Gastroesophageal sphincter (tissue), 4 donors: ENCODE data around the gene P2RX4. TPM values are rescaled to one million over a fixed set of nuclear protein-coding genes. Genes with fewer than 3 reads are reported as not detected.
"Not testable (repeated sequence)": the region's sequence is repeated elsewhere in the genome, so short reads cannot be mapped to it uniquely, and the experiment has no call there.

Source experiments
- ATAC-seq: fragments of 150-250 bp; one replicate; pipeline ENCODE4 v1.9.1; 2016; ENCODE audit warnings: mild to moderate bottlenecking, moderate library complexity
- H3K27ac ChIP-seq, 4 donors: fragments of 200-600 bp; sonication (generic) in 3 of 4; 1 replicate in 3 of 4; 2 replicates in 1 of 4; pipeline ENCODE4 v1.5.1; 2016 to 2019
- H3K27me3 ChIP-seq: fragments of 200-600 bp; sonication (generic); one replicate; pipeline ENCODE4 v1.5.1; 2019
- H3K36me3 ChIP-seq, 2 donors: fragments of 200-600 bp; sonication (generic); one replicate each; pipeline ENCODE4 v1.5.1; 2019; ENCODE audit warnings: control low read depth in 1 of 2
- H3K4me1 ChIP-seq, 3 donors: fragments of 200-600 bp; sonication (generic); 1 replicate in 2 of 3; 2 replicates in 1 of 3; pipeline ENCODE4 v1.5.1; 2016 to 2019; ENCODE audit warnings: control low read depth in 2 of 3
- H3K4me3 ChIP-seq, 2 donors: fragments of 200-600 bp; sonication (generic); one replicate each; pipeline ENCODE4 v1.5.1; 2019; ENCODE audit warnings: mild to moderate bottlenecking in 1 of 2, moderate library complexity in 1 of 2
- H3K9me3 ChIP-seq, 3 donors: fragments of 200-600 bp; sonication (generic); one replicate each; pipeline ENCODE4 v1.5.1; 2017 to 2019; ENCODE audit warnings: control low read depth in 2 of 3
- EP300 ChIP-seq: sonication (generic); formaldehyde crosslinking; IDR thresholded peaks from one replicate; pipeline ENCODE4 v1.6.1; 2017; ENCODE audit warnings: antibody characterized with exemption, mild to moderate bottlenecking
- POLR2A ChIP-seq, 2 donors: fragments of 450-650 bp; IDR thresholded peaks; one replicate each; pipeline ENCODE4 v1.6.1; 2017; ENCODE audit warnings: antibody characterized with exemption in 2 of 2, mild to moderate bottlenecking in 2 of 2, moderate library complexity in 1 of 2
- POLR2AphosphoS5 ChIP-seq: sonication (generic); formaldehyde crosslinking; IDR thresholded peaks from one replicate; pipeline ENCODE4 v1.6.1; 2017; ENCODE audit warnings: antibody characterized with exemption
- WGBS, 2 donors: methylation state at CpG; one replicate each; pipeline ENCODE4 v1.1.5; 2018; ENCODE audit warnings: low coverage in 1 of 2; 5-methylcytosine and 5-hydroxymethylcytosine counted together
- total RNA-seq, 4 donors: library from RNA; depleted of rRNA; stranded (reverse); fragments of >200 nt; gene quantifications; one replicate each; pipeline ENCODE4 v1.1.0, GENCODE V29; 2016
- TF ChIP-seq, protein P1 (sequence below), 4 experiments: fragments of 200-600 bp in 2 of 4; fragments of 450-650 bp in 2 of 4; sonication (generic) in 1 of 4; IDR thresholded peaks; one replicate each; pipeline ENCODE4 v1.5.1; 2017 to 2019; ENCODE audit warnings: antibody characterized with exemption in 4 of 4, mild to moderate bottlenecking in 2 of 4, moderate library complexity in 2 of 4

The P2RX4 gene
- total RNA-seq, 4 donors from 2014 or later = 15.1 to 32.8 (median 31.0) TPM

DNA sequence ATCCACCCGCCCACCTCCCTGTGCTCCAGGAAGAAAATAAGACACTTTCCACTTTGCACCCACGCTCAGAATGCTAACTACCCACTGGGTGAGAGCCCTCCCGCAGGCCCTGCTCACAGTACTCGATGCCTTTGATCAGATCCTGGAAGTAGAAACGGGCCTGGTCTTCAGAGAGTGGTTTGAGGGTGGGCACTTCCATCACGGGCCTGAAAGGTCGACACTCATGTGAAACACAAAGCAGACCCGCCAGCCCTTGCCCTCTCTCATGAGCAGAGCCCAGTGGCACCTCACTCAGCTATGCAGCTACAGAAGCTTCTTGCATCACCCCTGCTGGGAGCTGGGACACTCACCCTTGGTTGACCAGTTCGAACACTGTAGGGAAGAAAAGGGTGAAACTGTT is 45.5 kb downstream of the P2RX4 start:
- ATAC-seq = no peak
- Histone ChIP-seq H3K4me3 (no peak overlapping the region), H3K9me3 (no peaks in the 10 kb centered on the region), H3K36me3 (peaks cover 0 to 97% of the 10 kb centered on the region in 2 donors), H3K27ac (no peak overlapping the region), H3K27me3 (no peaks in the 10 kb centered on the region), H3K4me1 (no peaks in the 10 kb centered on the region)
- TF ChIP-seq POLR2A (IDR thresholded peaks at IDR 0.05) (no peak), EP300 (no peak), POLR2AphosphoS5 (no peak)
- TF ChIP-seq, protein P1, sequence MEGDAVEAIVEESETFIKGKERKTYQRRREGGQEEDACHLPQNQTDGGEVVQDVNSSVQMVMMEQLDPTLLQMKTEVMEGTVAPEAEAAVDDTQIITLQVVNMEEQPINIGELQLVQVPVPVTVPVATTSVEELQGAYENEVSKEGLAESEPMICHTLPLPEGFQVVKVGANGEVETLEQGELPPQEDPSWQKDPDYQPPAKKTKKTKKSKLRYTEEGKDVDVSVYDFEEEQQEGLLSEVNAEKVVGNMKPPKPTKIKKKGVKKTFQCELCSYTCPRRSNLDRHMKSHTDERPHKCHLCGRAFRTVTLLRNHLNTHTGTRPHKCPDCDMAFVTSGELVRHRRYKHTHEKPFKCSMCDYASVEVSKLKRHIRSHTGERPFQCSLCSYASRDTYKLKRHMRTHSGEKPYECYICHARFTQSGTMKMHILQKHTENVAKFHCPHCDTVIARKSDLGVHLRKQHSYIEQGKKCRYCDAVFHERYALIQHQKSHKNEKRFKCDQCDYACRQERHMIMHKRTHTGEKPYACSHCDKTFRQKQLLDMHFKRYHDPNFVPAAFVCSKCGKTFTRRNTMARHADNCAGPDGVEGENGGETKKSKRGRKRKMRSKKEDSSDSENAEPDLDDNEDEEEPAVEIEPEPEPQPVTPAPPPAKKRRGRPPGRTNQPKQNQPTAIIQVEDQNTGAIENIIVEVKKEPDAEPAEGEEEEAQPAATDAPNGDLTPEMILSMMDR (IDR thresholded peaks at IDR 0.05) = no peak
- 100% methylated on average over 3 of the region's 9 CpGs; no CpG with 5 or more reads in 1 of the 2 donors for WGBS, 2 donors

DNA sequence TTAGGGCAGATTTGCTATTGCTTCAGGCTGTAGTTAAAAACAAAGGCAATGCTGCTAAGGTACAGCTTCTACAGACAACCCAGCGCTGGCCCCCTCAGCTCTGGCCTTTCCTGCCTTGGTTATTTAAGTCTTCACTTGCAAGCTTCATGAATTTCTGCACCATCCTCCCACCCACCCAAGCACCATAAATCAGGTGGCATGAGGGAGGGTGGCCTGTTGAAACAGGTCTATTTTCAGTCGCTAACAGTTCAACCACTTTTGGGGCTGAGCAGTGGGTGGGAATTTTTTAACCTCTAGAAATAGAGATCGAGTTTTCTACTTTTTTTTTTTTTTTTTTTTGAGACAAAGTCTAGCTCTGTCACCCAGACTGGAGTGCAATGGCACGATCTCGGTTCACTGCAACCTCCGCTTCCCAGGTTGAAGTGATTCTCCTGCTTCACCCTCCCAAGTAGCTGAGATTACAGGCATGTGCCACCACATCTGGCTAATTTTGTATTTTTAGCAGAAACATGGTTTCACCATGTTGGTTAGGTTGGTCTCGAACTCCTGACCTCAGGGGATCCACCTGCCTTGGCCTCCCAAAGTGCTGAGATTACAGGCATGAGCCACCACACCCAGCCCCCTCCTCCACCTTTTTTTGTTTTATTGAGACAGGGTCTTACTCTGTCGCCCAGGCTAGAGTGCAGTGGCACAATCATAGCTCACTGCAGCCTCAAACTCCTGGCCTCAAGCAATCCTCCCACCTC is 47.9 kb downstream of the P2RX4 start:
- peaks cover 0 to 97% of the 10 kb centered on the region in 2 donors for H3K36me3 ChIP-seq
- H3K27ac ChIP-seq, H3K4me1 ChIP-seq, ATAC-seq, H3K27me3 ChIP-seq, H3K9me3 ChIP-seq, H3K4me3 ChIP-seq: not testable (repeated sequence)
- 98 to 100% methylated on average over 3 to 8 of the region's 8 CpGs for WGBS, 2 donors

DNA sequence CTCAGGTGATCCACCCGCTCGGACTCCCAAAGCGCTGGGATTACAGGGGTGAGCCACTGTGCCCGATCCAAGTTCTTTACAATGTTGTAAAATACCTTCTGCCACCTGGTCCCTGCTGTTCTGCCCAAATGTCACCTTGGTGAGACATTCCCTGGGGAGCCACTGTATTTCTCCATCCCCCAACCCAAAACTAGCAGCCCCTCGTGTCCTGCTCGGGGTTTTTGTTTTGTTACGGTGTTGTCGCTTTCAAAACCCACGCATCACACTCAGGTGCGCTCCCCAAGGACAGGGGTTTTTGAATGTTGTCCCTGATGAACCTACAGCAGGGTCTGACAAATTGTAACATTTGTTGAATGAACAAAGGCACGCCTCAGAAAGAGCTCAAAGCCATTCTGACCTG is 49.1 kb downstream of the P2RX4 start:
- Histone ChIP-seq H3K9me3 (no peaks in the 10 kb centered on the region), H3K36me3 (peaks cover 0 to 97% of the 10 kb centered on the region in 2 donors), H3K4me3 (no peak overlapping the region), H3K4me1 (no peaks in the 10 kb centered on the region), H3K27me3 (no peaks in the 10 kb centered on the region), H3K27ac (no peak overlapping the region)
- 95 to 100% methylated on average over 2 to 10 of the region's 11 CpGs for WGBS, 2 donors
- no peak for TF ChIP-seq POLR2AphosphoS5
- no peak for ATAC-seq

DNA sequence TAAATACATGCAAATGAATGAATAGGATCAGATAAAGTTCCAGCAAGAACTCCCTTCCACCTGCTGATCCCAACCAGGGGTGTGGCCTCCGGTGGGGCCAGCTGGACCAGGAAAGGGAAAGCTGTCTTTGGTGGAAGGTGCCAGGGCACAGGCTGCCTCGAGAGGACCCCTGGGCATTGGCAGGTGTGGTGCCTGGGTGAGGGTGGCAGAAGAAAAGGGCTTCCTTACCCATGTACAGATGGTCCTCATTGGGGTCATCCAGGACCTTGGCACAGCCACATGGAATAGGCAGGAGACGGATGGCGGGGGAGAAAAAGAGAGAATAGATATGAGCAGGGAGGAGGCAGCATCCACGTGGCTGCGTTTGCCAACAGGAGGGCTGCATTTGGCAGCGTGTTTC is 50.2 kb downstream of the P2RX4 start:
- WGBS, 2 donors = 87 to 100% methylated on average over 1 to 3 of the region's 7 CpGs
- H3K36me3 ChIP-seq = peaks cover 0 to 95% of the 10 kb centered on the region in 2 donors
- no peaks in the 10 kb centered on the region for H3K27me3 ChIP-seq
- no peaks in the 10 kb centered on the region for H3K9me3 ChIP-seq
- H3K4me1 ChIP-seq = no peaks in the 10 kb centered on the region
- no peak overlapping the region for H3K4me3 ChIP-seq
- TF ChIP-seq, protein P1 (IDR thresholded peaks at IDR 0.05) = no peak
- TF ChIP-seq POLR2AphosphoS5 = no peak
- TF ChIP-seq POLR2A (IDR thresholded peaks at IDR 0.05) = no peak
- TF ChIP-seq EP300 = no peak
- H3K27ac ChIP-seq = no peak overlapping the region
- ATAC-seq = no peak

DNA sequence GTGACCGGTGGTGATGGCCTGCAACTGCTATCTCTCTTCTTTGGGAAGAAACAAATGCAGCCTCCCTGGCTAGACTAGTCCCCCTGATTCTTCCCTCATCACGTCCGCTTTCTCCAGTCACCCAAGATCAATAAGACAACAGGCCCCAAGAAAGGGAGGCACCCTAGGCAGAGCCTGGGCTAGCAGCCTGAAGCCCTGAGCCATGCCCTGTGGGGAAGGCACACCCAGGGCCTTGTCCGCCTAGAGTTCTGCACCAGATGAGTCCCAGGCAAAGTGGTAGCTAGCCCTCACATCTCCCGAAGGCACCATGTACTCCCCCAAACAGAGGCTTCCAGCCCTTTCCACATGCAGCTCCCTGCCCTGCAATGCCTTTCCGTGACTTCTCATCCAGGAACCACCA is 51.5 kb downstream of the P2RX4 start:
- 90 to 100% methylated on average over 2 of the region's 6 CpGs for WGBS, 2 donors
- H3K9me3 ChIP-seq = no peaks in the 10 kb centered on the region
- H3K36me3 ChIP-seq = peaks cover 0 to 97% of the 10 kb centered on the region in 2 donors
- TF ChIP-seq POLR2AphosphoS5 = no peak
- TF ChIP-seq, protein P1 (IDR thresholded peaks at IDR 0.05) = no peak
- TF ChIP-seq EP300 = no peak
- no peak for TF ChIP-seq POLR2A (IDR thresholded peaks at IDR 0.05)
- no peaks in the 10 kb centered on the region for H3K4me1 ChIP-seq
- H3K27ac ChIP-seq = no peak overlapping the region
- H3K27me3 ChIP-seq = no peaks in the 10 kb centered on the region
- H3K4me3 ChIP-seq = no peak overlapping the region
- no peak for ATAC-seq
